SK-N-MC (cell line): ENCODE data around the gene INO80B.
"Not testable (repeated sequence)": the region's sequence is repeated elsewhere in the genome, so short reads cannot be mapped to it uniquely, and the experiment has no call there.

Experiments used
- DNase-seq: peaks from one replicate; pipeline ENCODE4 v3.0.0-alpha.2; 2011; ENCODE audit warnings: low read depth, low spot score
- H3K27ac ChIP-seq: fragments of 200-600 bp; sonication (generic); 2 replicates; pipeline ENCODE4 v1.5.1; 2016; ENCODE audit warnings: mixed run types
- H3K36me3 ChIP-seq: fragments of 200-600 bp; sonication (generic); 2 replicates; pipeline ENCODE4 v1.6.1; 2017; ENCODE audit warnings: antibody characterized with exemption, low read length, mixed read lengths; ENCODE audit not compliant: insufficient read depth
- H3K4me3 ChIP-seq: fragments of 200-600 bp; sonication (generic); 2 replicates; pipeline ENCODE4 v1.5.1; 2016
- H3K9ac ChIP-seq: fragments of 200-600 bp; sonication (generic); 2 replicates; pipeline ENCODE4 v1.8.0; 2017; ENCODE audit warnings: mixed run types, mixed read lengths; ENCODE audit not compliant: insufficient read length
- H3K9me3 ChIP-seq: fragments of 200-600 bp; sonication (generic); 2 replicates; pipeline ENCODE4 v1.6.1; 2017; ENCODE audit warnings: low read depth, mild to moderate bottlenecking, antibody characterized with exemption, low read length, moderate library complexity, mixed read lengths
- EZH2 ChIP-seq: fragments of 200-600 bp; sonication (generic); IDR thresholded peaks from one replicate; pipeline ENCODE4 v1.6.1; 2017; ENCODE audit warnings: antibody characterized with exemption
- FOXP2 ChIP-seq: optimal IDR thresholded peaks from 2 replicates; pipeline ENCODE3; 2011; ENCODE audit warnings: mild to moderate bottlenecking, moderate library complexity; ENCODE audit not compliant: insufficient read depth; ENCODE audit errors: extremely low read length, control extremely low read depth
- POLR2AphosphoS5 ChIP-seq: IDR thresholded peaks from 2 replicates; pipeline ENCODE4 v1.6.1; 2012; ENCODE audit warnings: mild to moderate bottlenecking, low read depth, low read length, borderline replicate concordance

The INO80B gene

GRCh38 chr2:74436111-74436805 is 18.6 kb upstream of the INO80B start:
- TF ChIP-seq POLR2AphosphoS5 = no peak
- no peak for TF ChIP-seq EZH2
- no peak for TF ChIP-seq FOXP2
- H3K4me3 ChIP-seq = no peak overlapping the region
- DNase-seq = no peak
- no peak overlapping the region for H3K9ac ChIP-seq
- no peaks in the 10 kb centered on the region for H3K36me3 ChIP-seq
- no peak overlapping the region for H3K27ac ChIP-seq
- no peaks in the 10 kb centered on the region for H3K9me3 ChIP-seq

- TF ChIP-seq POLR2AphosphoS5 (no peak), EZH2 (no peak), FOXP2 (no peak)
- Histone ChIP-seq H3K27ac (no peak overlapping the region), H3K9me3 (no peaks in the 10 kb centered on the region), H3K4me3 (no peak overlapping the region), H3K36me3 (no peaks in the 10 kb centered on the region), H3K9ac (no peak overlapping the region)
- DNase-seq = no peak
Observed at GRCh38 chr2:74436848-74437695, 17.8 kb upstream of the INO80B start.

GRCh38 chr2:74438248-74438647 is 16.6 kb upstream of the INO80B start:
- Histone ChIP-seq H3K9ac (no peak overlapping the region), H3K4me3 (no peak overlapping the region), H3K36me3 (no peaks in the 10 kb centered on the region), H3K27ac (no peak overlapping the region), H3K9me3 (no peaks in the 10 kb centered on the region)
- no peak for TF ChIP-seq POLR2AphosphoS5
- TF ChIP-seq FOXP2 = no peak
- TF ChIP-seq EZH2 = no peak
- DNase-seq = no peak

GRCh38 chr2:74439373-74439772 is 15.5 kb upstream of the INO80B start:
- no peak overlapping the region for H3K27ac ChIP-seq
- no peaks in the 10 kb centered on the region for H3K36me3 ChIP-seq
- peak overlapping the region; percentile 80 for H3K9ac ChIP-seq
- TF ChIP-seq EZH2 (no peak), POLR2AphosphoS5 (no peak), FOXP2 (no peak)
- DNase-seq = no peak
- H3K4me3 ChIP-seq = peak overlapping the region; percentile 79
- no peaks in the 10 kb centered on the region for H3K9me3 ChIP-seq

GRCh38 chr2:74439803-74440377 is 15.0 kb upstream of the INO80B start:
- H3K9me3 ChIP-seq = no peaks in the 10 kb centered on the region
- H3K4me3 ChIP-seq = peak overlapping the region; percentile 79
- DNase-seq = no peak
- no peaks in the 10 kb centered on the region for H3K36me3 ChIP-seq
- no peak overlapping the region for H3K27ac ChIP-seq
- peak overlapping the region; percentile 80 for H3K9ac ChIP-seq
- TF ChIP-seq FOXP2 = no peak
- TF ChIP-seq POLR2AphosphoS5 = no peak
- no peak for TF ChIP-seq EZH2

GRCh38 chr2:74440378-74441169 is 14.3 kb upstream of the INO80B start:
- Histone ChIP-seq H3K9ac (peak overlapping the region; percentile 80), H3K4me3 (peak overlapping the region; percentile 79), H3K9me3 (no peaks in the 10 kb centered on the region), H3K36me3 (no peaks in the 10 kb centered on the region), H3K27ac (peak overlapping the region; percentile 76)
- DNase-seq = no peak
- peak; percentile 79; the same call in 1 of the 2 replicates for TF ChIP-seq POLR2AphosphoS5
- no peak for TF ChIP-seq EZH2

- Histone ChIP-seq H3K27ac (no peak overlapping the region), H3K9ac (no peak overlapping the region), H3K4me3 (no peak overlapping the region), H3K36me3 (no peaks in the 10 kb centered on the region), H3K9me3 (no peaks in the 10 kb centered on the region)
- TF ChIP-seq FOXP2 (no peak), EZH2 (no peak), POLR2AphosphoS5 (no peak)
- DNase-seq = no peak
Observed at GRCh38 chr2:74441170-74441689, 13.7 kb upstream of the INO80B start.

- Histone ChIP-seq H3K9me3 (no peaks in the 10 kb centered on the region), H3K27ac (peak within 1 kb of the TSS; percentile 76), H3K9ac (peak within 1 kb of the TSS; percentile 80), H3K4me3 (peak within 1 kb of the TSS; percentile 79), H3K36me3 (no peaks in the 10 kb centered on the region)
- DNase-seq = no peak
- TF ChIP-seq EZH2 (no peak), POLR2AphosphoS5 (no peak), FOXP2 (no peak)
Observed at GRCh38 chr2:74441690-74442482, 13.0 kb upstream of the INO80B start, which contains the start of gene RTKN. Gene RTKN (minus strand): TSS chr2:74441937. CDS start chr2:74441816, 121 bp downstream.

- H3K36me3 ChIP-seq, DNase-seq, H3K9ac ChIP-seq, H3K9me3 ChIP-seq, H3K27ac ChIP-seq, H3K4me3 ChIP-seq: not testable (repeated sequence)
Observed at GRCh38 chr2:74442483-74443297, 12.2 kb upstream of the INO80B start.
